Left ventricle myocardium inferior (tissue), 1 donor: Measurements from ENCODE around the gene VAT1L. TPM values are rescaled to one million over a fixed set of nuclear protein-coding genes. Genes with fewer than 3 reads are reported as not detected.

Source experiments
- DNase-seq: peaks from one replicate; pipeline ENCODE4 v3.0.0-alpha.2; 2020
- H3K27ac ChIP-seq: fragments of 200-600 bp; replicated peaks from 2 replicates; pipeline ENCODE4 v1.8.0; 2021
- H3K27me3 ChIP-seq: fragments of 200-600 bp; 2 replicates; pipeline ENCODE4 v1.8.0; 2021; ENCODE audit warnings: low read depth
- H3K36me3 ChIP-seq: fragments of 200-600 bp; 2 replicates; pipeline ENCODE4 v1.8.0; 2021
- H3K4me1 ChIP-seq: fragments of 200-600 bp; 2 replicates; pipeline ENCODE4 v1.8.0; 2021
- H3K4me3 ChIP-seq: fragments of 200-600 bp; 2 replicates; pipeline ENCODE4 v1.8.0; 2021; ENCODE audit warnings: mild to moderate bottlenecking, moderate library complexity
- H3K9me3 ChIP-seq: fragments of 200-600 bp; replicated peaks from 2 replicates; pipeline ENCODE4 v1.8.0; 2021
- intact Hi-C: fragments of 100-400 bp; cut with micrococcal nuclease; formaldehyde crosslinking; loops from one replicate; pipeline ENCODE4 v1.11.0; 2022
- total RNA-seq: library from RNA; stranded (reverse); fragmentation: NEBNext Ultra II Directional; extraction: Animal tissue kit (Norgen Biotek cat#: 25700); gene quantifications from one replicate; pipeline ENCODE4 v1.2.1, GENCODE V29; 2021
- TF ChIP-seq, protein P1 (sequence below): fragments of 200-600 bp; IDR thresholded peaks from 2 replicates; pipeline ENCODE4 v1.8.0; 2021; ENCODE audit warnings: antibody characterized with exemption, mild to moderate bottlenecking, borderline replicate concordance
- donor health status: DM: no; HTN: yes; CAD: no; lungs with severe emphysema.

Gene VAT1L
- total RNA-seq, 1 donor from 2014 or later, result 13.1 TPM

DNA sequence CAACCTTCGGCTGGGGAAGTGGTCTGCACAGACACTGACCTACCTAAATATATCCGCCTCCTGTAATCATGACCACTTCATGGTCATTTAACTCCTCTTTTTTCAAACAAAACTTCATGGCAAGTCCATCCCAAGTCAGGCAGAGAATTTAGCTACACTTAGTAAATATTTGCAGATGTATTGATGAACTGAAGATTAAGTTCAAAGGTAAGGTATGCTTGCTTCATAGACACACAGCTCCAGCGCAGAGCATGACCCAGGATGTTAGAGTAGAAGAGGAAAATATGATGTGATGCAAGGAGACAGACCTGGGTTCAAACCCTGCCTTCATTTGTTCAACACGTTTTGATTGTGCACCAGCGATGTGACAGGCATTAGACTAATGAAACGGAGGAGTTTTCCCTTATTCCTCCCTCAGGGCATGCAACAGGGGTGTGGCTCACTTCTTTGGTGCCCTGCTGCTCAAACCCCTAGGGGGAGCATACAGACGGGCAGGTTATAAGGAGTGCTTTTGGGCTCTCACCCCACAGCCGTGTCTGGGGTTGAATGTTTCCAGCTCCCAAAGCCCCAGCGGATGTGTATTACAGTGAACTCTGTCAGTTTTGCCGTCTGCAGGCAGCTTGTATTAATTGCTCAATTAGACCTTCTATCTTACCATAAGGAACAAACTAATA is 210.1 kb downstream of the VAT1L start:
- no peaks in the 10 kb centered on the region for H3K36me3 ChIP-seq
- DNase-seq, result no peak
- H3K27me3 ChIP-seq, result peaks cover 3% of the 10 kb centered on the region
- peaks cover under 1% of the 10 kb centered on the region for H3K4me1 ChIP-seq
- H3K4me3 ChIP-seq, result no peak overlapping the region
- peaks cover 17% of the 10 kb centered on the region for H3K9me3 ChIP-seq
- intact Hi-C loops, result no loop called here
- TF ChIP-seq, protein P1, sequence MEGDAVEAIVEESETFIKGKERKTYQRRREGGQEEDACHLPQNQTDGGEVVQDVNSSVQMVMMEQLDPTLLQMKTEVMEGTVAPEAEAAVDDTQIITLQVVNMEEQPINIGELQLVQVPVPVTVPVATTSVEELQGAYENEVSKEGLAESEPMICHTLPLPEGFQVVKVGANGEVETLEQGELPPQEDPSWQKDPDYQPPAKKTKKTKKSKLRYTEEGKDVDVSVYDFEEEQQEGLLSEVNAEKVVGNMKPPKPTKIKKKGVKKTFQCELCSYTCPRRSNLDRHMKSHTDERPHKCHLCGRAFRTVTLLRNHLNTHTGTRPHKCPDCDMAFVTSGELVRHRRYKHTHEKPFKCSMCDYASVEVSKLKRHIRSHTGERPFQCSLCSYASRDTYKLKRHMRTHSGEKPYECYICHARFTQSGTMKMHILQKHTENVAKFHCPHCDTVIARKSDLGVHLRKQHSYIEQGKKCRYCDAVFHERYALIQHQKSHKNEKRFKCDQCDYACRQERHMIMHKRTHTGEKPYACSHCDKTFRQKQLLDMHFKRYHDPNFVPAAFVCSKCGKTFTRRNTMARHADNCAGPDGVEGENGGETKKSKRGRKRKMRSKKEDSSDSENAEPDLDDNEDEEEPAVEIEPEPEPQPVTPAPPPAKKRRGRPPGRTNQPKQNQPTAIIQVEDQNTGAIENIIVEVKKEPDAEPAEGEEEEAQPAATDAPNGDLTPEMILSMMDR, result no peak
- H3K27ac ChIP-seq, result no peak overlapping the region

DNA sequence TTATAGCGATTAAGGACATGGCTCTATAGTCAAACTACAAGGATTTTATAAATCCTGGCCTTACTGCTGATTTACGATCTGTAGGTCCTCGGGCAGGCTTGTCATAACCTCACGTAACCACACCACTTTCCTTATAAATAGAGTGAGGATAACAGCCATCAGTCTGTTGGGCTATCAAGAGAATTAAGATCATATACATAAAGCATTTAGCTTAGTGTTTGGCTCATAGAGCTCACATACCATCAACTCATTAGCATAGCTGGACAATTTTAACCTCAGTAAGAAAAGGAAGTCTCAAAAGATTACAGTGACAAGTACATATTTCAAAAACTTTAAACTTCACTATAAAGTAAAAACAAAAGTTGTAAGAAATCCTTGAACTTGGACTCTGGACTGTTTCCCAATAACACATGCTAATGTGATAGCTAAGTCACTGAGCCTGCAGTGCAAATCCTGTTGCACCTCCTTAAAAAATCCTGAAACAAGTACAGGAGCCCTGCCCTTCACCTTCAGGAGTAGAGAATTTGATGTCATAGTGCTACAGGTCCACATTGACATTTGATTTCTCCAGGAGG is 213.2 kb downstream of the VAT1L start:
- Histone ChIP-seq H3K4me1 (no peaks in the 10 kb centered on the region), H3K9me3 (peaks cover 5% of the 10 kb centered on the region), H3K4me3 (no peak overlapping the region), H3K36me3 (no peaks in the 10 kb centered on the region), H3K27ac (no peak overlapping the region), H3K27me3 (peaks cover 9% of the 10 kb centered on the region)
- TF ChIP-seq, protein P1, result no peak
- no peak for DNase-seq
- intact Hi-C loops, result no loop called here

DNA sequence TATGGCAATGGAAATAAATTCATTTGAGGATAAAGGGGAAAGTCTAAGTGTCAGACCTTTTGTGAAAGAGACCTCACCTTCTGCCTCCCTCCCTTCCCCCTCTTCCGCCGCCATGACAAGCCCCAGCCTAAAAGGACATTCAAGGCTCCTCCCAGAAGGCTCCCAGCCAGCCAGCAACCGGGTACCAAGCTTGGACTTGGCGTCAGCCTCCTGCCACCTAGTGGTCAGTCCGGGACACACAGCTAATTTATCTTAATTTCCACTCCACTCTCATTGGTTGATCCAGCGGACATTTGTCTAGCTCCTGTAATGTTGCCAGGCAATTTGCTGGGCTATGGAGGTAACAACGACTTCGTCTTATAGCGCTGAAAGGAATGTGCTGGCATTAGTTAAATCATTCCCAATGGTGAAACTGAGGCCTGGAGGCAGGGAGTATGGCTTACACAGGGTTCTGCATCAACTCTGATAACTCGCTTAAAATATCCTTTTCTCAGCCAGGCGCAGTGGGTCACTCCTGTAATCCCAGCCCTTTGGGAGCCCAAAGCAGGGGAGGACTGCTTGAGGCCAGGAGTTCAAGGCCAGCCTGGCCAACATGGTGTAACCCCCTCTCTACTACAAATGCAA is 214.7 kb downstream of the VAT1L start:
- intact Hi-C loops, result no loop called here
- peaks cover 9% of the 10 kb centered on the region for H3K27me3 ChIP-seq

DNA sequence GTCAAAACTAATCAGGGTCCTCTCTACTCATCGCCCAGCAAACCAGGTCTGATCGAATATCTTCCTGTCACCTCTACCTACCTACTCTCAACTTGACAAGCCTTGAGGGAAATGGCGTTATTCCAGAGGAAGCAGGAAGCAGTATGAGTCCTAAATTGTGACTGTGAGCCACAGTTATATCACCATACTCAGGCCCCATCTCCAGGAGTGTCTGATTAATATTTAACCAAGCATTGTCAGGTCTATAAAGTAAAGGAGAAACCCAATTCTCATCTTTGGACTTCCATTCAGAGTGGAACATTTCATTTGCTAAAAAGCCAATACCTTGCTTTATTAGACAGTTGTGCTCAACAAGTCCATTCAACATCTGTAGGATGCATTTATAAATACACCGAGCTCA is 216.2 kb downstream of the VAT1L start:
- Histone ChIP-seq H3K9me3 (no peaks in the 10 kb centered on the region), H3K27me3 (peaks cover 9% of the 10 kb centered on the region), H3K36me3 (no peaks in the 10 kb centered on the region), H3K4me1 (no peaks in the 10 kb centered on the region), H3K27ac (no peak overlapping the region), H3K4me3 (no peak overlapping the region)
- TF ChIP-seq, protein P1, result no peak
- no peak for DNase-seq
- intact Hi-C loops, result no loop called here

More for the DNA sequence above, 214.7 kb downstream of the VAT1L start:
- Histone ChIP-seq H3K36me3 (no peaks in the 10 kb centered on the region), H3K4me1 (no peaks in the 10 kb centered on the region), H3K27ac (no peak overlapping the region), H3K9me3 (no peaks in the 10 kb centered on the region), H3K4me3 (no peak overlapping the region)
- peak; percentile 80 for DNase-seq
- TF ChIP-seq, protein P1, result peak; percentile 86

DNA sequence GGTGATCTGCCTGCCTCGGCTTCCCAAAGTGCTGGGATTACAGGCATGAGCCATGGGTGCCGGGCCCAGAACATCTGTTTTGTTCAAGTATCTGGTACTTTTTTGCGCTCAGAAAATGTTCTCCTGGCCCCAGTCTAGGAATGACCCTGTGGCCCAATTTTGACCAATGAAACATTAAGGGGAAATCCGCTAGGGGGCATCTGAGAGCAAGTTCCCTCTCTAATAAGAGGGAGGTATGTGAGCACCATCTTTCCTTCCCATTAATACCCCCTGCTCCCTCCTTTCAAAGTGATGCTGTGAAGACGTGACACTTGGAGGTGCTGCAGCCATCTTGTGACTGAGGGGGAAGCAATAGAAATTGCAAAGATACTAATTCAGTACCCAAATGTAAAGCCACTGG is 217.5 kb downstream of the VAT1L start:
- Histone ChIP-seq H3K27me3 (peaks cover 13% of the 10 kb centered on the region), H3K36me3 (no peaks in the 10 kb centered on the region), H3K27ac (no peak overlapping the region), H3K4me1 (no peaks in the 10 kb centered on the region), H3K9me3 (no peaks in the 10 kb centered on the region), H3K4me3 (no peak overlapping the region)
- TF ChIP-seq, protein P1, result peak; percentile 30
- no peak for DNase-seq
- intact Hi-C loops, result no loop called here
